Activated gamma-delta T cell (primary cell): ENCODE measurements around the gene LRP1B.

Source experiments
- DNase-seq: peaks from one replicate; lab custom pipeline; 2025; lab: John Stamatoyannopoulos, UW

LRP1B gene

GRCh38 chr2:141517180-141517851 is 613.5 kb downstream of the LRP1B start:
- no peak for DNase-seq

- no peak for DNase-seq
Measured at GRCh38 chr2:141515931-141516330, 614.9 kb downstream of the LRP1B start.

DNA sequence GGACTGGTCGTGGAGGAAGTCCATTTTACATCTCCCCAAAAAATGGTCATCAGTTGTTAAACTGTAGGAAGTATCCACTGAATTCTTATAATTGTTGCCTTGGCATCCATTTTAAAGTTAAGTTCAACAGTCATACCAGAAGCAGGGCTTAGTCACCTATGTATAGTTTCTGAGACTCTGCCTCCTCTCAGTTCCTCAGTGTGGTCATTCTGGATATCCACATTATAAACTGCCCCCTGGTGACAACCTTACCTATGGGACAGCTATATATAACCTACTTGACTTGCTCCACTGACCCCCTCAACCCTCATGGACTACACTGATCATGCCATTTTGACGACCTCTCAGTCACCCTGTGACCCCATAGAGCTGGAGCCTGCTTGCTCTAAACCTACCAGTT is 617.0 kb downstream of the LRP1B start:
- DNase-seq = no peak

GRCh38 chr2:141508806-141509595 is 621.8 kb downstream of the LRP1B start:
- DNase-seq = no peak

GRCh38 chr2:141508086-141508752 is 622.6 kb downstream of the LRP1B start:
- no peak for DNase-seq

DNA sequence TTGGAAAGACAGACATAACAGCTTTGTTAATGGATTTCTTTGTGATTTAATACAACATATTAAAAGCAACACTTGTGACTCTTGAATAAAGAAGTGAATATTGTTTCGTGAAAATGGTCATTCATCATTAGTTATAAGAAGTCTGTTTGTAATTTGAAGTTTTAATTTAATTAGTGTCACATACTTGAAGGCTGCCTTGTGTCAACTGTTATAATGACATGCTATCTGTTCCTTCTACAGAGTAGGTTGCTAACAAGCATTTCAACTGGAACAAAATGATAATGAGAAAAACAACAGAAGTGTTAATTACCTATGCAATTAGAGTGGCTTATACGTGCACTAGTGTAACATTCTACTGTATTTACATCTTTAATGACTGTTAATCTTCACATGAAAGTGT is 624.7 kb downstream of the LRP1B start:
- no peak for DNase-seq

DNA sequence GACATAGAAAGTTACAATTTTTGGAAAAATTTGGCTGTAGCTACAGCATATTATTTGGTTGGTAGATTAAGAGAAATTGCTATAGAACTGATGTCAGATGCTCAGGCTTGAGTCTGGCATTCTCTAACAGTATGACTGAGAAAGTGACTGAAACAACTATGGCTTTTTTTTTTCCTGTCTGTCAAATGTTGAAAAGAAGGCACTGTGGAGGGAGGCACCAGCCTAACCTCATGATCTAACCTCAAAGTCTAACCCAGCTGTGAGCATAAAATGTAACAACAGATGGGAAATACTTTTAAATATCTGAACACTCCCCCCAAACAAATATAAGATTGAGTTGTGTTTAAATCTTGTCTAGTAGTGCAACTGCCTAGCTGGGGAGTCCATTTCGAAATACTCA is 629.1 kb downstream of the LRP1B start:
- DNase-seq = no peak

DNA sequence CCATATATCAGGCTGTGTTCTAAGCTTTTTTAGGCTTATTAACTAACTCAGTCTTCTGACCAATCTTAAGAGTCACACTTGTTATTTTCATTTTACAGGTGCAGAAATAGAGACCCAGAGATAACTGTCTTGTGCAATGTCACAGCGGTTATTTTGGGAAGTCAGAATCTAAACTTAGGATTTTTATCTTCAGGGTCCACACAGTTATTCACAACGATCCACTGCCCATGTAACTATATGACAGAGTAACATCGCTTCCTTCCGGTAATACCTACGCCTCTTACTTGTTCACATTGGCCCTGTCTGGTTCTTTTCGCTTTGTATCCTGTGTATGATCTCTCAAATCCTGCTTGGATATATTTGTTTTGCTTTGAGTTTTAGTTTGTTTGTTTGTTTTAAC is 631.7 kb downstream of the LRP1B start:
- no peak for DNase-seq

- DNase-seq = no peak
Measured at GRCh38 chr2:141498561-141498960, 632.3 kb downstream of the LRP1B start.

DNA sequence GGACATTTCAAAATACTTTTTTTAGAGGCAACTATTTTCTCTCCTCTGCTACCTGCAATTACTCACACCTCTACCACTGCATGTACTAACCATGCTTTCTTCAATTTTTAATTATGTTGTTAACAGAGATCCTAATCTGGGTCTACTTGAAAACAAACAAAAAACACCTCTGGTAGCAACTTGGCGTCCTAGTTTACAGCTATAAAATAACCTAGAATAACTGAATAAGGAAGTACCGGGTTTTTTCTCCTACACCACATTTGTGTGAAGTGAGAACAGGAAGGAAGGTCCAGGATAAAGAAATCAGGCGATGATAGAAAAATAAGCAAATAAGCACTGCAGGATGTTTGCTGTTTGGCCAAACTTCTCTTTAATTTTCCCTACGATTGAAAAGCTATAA is 633.5 kb downstream of the LRP1B start:
- no peak for DNase-seq

- no peak for DNase-seq
Measured at GRCh38 chr2:141496810-141497209, 634.0 kb downstream of the LRP1B start.

- DNase-seq = no peak
Measured at GRCh38 chr2:141493936-141494335, 636.9 kb downstream of the LRP1B start.

- no peak for DNase-seq
Measured at GRCh38 chr2:141492816-141493215, 638.0 kb downstream of the LRP1B start.

DNA sequence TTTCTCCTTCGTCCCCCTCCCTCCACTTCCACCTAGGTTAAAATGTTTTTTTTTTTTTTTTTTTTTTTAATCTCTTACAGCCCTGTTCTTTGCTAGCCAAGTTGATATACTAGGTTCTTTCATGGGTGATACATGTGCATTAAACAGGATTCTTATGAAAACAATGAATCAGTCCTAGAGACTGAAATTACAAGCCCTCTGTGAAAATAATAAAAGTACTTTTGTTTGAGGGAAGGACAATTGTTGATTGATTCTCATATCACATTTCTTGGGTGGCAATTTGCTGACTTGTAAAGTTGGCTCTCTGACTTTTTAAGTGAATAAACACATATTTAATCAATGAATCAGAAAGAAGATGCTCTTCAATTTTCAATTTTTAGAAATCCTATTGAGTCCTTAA is 639.9 kb downstream of the LRP1B start:
- no peak for DNase-seq

GRCh38 chr2:141482697-141483096 is 648.1 kb downstream of the LRP1B start:
- no peak for DNase-seq

GRCh38 chr2:141475801-141476200 is 655.0 kb downstream of the LRP1B start:
- no peak for DNase-seq

- no peak for DNase-seq
Measured at GRCh38 chr2:141468761-141469160, 662.1 kb downstream of the LRP1B start.

- DNase-seq = no peak
Measured at GRCh38 chr2:141467331-141467730, 663.5 kb downstream of the LRP1B start.

- no peak for DNase-seq
Measured at GRCh38 chr2:141464995-141465394, 665.8 kb downstream of the LRP1B start.

DNA sequence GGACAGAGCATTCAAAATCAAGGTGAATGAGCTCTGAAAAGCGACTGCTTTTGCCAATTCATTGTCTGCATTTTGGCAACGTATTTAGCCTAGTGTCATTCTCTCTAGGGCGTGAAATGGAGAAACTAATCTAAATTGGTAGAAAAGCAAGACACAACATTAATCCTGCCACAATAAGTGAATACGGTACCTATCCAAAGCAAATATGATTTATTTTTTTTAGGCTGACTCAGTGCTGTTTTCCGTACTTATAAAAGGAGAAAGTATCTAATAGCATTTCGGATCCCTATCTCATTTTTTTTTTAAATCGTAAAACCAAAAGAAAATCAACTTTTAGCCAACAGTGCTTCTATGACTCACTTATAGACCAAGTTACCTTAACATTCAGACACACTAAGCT is 672.5 kb downstream of the LRP1B start:
- no peak for DNase-seq

DNA sequence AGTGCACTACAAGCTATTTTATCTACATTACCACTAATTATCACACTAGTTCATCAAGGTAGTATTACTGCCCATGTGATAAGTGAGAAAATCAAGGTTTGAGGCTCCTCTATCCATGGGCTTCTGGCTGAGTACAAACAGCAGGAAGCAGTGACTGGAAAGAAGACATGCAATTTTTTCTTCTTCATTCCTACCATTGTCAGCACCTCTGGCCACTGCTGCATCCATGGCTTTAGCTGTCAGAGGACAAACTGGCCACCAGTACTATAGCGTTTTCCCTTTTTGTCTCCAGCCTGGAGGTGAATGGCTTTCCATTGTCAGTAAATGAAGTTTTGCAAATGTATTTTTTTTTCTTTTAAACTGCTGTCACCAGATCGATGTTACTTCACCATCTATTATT is 674.9 kb downstream of the LRP1B start:
- DNase-seq = no peak

DNA sequence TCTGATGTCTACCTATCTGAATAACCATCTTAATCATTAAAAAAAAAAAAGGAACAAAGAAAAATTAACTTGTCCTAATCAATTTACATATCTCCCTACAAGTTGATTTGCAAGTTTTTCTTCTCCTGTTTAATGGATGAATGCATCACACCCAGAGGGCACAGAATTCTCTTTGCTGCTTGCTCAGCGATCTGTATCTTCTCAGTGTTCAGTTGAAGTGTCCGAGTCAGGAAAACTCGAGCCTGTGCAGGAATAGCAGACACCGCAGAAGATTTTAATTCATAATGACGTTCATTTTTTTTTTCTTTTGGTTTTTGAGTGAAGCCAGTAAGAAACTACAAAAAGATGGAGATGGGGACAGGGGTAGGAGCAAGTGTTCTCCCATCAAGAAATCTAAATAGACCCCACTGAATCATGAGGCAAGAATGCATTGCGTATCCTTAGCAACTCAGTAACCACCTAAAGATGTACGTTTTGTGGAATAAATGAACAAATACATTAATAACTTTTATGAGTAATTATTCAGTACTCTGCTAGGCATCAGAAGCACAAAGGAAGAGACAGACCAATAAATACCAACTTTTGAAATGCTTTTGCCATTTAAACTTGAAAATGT is 675.5 kb downstream of the LRP1B start:
- DNase-seq = no peak
